Muscle of back (tissue), 11 donors: ENCODE data around the gene IL31RA. TPM values are rescaled to one million over a fixed set of nuclear protein-coding genes. Genes with fewer than 3 reads are reported as not detected.
A peak's percentile ranks its signal among the peaks of the same experiment; 100 is the strongest.
"Not testable (repeated sequence)": the region's sequence is repeated elsewhere in the genome, so short reads cannot be mapped to it uniquely, and the experiment has no call there.

ENCODE experiments used
- DNase-seq, 3 donors: peaks; one replicate each; pipeline versions ENCODE4 v3.0.0 to v3.0.0-alpha.2; 2013
- polyA plus RNA-seq, 10 donors: library from polyadenylated mRNA; unstranded; fragments of 120-200 nt; gene quantifications; one replicate each; pipeline ENCODE4 v1.2.1, GENCODE V29; 2013; ENCODE audit not compliant: insufficient read length in 10 of 10

IL31RA gene
- polyA plus RNA-seq, 10 donors: 0.37 to 1.8 (median 1.0) TPM

DNA sequence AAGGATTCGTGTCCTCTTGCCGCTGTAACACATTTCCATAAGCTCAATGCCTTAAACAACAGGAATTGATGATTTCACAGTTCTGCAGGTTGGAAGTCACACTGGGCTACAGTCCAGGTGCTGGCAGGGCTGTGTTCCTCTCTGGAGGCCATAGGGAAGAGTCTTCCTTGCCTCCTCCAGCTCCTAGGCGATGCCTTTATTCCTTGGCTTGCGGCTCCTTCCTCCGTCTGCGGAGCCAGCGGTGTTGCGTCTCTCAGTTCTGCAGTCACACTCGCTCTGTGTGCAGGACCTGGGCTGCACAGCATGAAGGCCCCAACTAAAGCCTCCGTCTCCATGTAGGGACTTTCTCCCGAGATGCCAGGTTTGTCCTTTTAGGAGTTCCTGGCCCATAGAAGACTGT lies 73.6 kb downstream of the IL31RA start:
- DNase-seq: no peak

DNA sequence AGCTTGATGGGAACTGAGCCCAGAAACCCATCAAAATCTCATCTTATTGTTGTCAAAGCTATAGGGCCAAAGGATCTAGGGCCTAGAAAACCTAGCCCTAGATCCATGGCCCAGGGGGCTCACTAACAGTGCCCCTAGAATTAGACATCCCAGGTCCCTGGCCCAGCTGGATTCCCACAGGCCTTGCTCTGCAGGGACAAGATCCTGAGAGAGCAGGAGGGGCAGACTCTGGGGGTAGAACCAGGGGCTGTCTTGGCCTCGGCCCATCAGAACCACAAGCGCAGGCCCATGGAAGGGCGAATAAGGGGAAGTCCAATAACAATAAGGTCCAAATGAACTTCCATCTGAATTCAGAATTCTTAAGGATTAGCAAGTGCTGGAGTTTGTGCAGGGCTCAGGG lies 74.0 kb downstream of the IL31RA start:
- DNase-seq: no peak

DNA sequence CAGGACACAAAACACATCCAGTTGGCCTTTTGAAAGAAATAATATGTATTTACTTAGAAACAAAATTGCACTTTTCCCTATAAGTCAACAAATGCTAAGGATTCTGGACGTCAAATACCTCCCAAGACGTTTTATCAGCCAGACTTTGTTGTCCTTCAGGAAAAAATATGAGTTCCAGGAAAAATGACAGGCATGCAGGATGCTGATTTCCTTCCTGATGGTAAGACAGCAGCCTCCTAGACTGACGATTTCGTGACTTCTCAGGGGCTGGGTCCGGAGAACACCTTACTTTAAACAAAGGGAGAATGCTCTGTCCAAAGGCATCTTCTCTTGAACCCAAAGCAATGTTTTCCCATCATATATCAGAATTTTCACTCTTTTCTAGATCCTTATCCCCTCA lies 74.6 kb downstream of the IL31RA start:
- no peak for DNase-seq

DNA sequence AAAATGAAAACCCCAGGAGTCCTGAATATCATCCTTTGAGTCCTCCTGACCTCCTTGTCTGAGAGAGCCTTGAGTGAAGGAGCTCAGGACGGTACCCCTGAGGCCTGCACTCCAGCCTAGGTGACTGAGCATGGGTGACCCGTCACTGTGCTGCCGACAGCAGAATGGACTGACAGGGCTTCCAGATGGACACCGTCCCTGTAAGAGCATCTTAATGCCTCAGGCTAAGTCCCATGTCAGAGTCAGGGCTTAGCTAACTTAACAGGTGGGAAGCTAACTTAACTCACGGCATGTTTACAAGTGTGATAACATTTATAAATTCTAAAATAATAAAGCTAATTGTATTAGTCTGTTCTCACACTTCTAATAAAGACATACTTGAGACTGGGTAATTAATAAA lies 75.3 kb downstream of the IL31RA start:
- DNase-seq: no peak

DNA sequence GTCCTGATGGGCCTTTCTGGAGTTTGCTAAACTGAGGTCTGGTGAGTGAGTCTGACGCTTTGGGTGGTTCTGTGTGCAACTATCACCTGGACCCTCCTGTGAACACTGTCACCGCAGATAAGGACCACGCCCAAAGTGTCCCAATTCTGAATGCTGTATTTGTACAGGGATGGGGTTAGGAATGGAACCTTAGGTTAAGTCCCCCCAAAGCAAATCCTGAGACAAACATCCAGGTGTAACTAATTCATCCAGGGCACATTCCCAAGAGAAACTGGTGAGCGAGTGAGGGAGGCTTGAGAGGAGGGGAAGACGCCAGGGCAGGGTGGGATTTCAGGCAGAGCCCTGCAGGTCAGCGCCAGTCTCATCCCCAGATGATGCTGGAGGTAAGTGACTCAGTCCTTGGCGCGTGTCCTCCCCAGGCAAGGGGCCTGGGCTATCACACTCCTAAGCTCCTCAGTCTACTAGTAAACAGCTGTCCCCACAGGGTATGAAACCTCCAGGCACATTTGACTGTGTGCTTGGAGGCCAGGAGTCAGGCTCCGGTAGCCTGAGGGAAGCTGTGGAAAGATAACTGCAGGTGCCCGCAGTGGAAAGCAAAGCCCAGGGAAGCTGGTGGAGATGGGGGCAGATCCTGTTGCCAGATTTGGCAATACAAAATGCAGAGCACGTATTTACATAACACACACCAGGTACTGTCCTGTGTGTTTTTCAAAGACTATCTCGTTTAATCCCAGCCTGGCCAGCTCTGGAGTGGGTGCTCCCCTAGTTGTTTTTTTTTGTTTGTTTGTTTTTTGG lies 76.9 kb downstream of the IL31RA start:
- DNase-seq: no peak

DNA sequence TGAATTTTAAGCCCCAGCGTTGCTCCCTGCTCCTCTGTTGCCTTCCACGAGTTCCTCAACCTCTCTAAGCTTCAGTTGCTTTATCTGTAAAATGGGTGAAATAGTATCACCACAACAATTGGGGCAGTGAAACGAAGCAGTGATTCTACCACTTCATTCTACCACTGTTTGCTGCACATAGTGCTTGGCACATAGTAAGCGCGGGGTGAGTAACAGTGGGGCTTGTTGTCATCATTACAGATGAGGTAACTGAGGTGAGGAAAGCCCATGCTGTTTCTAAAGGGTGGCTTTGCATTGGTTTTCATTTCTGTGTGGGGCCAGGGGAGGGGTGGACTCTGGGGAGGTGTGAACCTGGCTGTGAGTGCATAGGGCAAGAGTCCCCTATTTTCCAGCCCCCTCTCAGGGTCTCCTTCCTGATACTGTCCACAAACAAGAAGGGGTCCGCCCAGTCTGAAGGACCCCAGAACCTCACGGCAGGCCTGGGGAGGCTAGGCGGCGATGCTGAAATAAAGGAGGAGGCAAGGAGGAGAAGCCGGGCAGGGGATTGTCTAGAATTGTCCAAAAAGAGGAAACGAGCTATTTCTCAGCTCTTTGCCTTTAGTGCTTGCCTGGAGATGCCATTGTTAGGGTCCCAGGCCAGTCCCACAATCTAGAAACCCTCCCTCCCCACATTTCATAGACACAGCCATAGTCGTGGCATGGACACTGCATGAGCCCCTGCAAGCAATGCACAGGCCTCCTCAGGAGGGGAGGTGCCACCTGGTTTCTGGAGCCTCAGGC lies 78.1 kb downstream of the IL31RA start:
- no peak for DNase-seq

DNA sequence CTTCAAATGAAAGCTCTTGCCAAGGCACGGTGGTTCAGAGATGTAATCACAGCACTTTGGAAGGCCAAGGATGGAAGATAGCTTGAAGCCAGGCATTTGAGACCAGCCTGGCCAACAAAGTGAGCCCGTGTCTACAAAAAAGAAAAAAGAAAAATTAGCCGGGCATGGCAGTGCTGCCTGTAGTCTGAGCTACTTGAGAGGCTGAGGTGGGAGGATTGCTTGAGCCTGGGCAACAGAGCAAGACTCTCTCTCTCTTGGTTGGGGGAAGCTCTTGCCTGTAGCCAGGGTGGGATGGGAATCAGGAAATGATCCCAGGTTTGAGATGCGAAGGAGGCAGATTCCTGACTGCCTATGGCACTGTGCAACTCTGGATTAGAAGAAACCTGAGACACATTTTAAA lies 81.5 kb downstream of the IL31RA start:
- no peak for DNase-seq

DNA sequence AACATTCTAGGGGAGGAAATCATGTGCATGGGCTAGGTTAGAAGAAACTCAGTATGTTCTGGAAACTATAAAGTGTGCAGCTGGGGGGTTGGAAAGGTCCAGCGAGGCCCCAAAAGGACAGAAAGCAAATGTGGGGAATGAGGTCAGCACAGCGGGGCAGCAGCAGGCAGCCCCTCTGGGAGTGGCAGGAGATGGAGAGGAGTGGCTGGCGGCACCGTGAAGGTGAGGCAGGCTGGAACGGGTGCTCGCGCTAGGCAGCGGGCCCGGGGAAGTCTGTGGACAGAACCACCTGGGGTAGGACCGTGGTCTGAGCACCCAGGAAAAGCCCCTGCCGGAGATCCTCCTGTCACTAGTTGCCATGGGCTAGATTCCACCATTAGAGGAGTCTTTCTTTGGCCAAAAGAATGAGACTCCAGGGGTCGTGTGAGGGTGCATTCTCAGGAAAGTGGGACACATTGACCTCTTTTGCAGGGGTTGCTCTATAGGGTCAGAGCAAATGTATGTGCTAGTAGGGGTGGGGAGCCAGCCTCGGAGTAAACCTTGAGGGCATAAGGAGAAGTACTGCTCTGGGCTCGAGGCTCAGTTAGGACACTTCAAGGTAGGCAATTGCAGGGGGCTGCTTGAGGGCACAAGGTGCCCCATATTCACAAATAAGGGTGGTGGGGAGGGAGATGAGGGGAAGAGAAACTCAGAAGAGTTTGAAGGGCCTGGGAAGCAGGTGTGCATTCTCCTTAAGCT lies 82.4 kb downstream of the IL31RA start:
- no peak for DNase-seq

DNA sequence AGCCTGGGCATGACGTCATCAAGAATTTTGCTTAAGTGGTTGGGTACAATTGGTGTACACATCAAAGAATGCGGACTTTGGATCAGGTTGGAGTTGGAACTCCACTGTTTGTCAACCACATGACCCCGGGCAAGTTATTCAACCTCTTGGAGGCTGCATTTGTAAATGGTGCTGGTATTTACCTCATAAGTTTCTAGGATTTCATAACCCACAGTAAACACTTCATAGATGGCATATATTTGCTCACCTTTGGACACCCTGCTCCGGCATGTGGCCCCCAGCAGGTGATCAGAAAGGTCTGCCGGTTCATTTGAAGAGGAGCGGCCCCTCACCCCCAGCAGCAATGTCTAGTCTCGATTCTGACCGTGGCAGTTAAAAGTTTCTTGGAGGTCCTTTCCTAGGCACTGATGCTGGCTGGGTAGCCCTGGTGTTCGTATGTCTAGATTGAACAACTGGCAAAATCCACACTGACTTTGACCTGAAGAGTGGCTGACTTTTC lies 83.0 kb downstream of the IL31RA start:
- no peak for DNase-seq

DNA sequence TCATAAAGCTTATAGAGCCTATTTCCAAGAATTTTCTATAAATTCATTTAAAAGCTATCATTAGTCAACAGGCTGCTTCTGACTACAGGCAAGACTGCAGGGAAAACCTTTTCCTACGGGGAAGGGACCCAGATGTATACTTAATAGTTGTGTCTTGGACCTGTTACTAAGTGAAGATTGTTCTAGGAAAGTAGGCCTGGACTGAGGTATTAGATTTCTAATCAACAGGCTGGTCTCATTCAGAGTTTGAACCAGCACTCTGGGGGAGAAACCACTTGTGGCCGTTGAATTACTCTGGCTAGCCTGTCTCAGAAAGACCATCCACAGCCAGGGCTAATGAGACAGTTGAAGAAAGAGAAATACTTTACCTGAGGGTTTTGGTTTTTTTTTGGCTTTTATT lies 83.6 kb downstream of the IL31RA start:
- no peak for DNase-seq

DNA sequence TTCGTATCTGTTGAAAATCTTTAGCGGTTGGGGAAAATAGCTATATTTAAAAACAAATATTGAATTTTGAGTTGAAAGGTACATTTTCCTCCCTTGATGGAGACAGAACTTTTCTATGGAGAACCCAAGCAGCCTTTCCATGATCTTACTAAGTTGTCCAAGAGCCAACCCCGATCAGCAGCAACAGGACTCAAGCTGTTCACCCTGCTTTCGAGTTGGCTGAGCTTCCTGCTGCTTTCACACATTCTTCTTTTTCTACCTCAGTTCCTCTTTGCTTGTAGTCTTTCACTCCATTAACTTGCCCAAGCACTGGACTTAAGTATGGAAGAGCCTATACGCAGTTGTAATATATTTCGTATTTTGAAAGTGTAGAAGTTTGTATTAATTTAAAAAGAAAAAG lies 84.2 kb downstream of the IL31RA start:
- DNase-seq: no peak

DNA sequence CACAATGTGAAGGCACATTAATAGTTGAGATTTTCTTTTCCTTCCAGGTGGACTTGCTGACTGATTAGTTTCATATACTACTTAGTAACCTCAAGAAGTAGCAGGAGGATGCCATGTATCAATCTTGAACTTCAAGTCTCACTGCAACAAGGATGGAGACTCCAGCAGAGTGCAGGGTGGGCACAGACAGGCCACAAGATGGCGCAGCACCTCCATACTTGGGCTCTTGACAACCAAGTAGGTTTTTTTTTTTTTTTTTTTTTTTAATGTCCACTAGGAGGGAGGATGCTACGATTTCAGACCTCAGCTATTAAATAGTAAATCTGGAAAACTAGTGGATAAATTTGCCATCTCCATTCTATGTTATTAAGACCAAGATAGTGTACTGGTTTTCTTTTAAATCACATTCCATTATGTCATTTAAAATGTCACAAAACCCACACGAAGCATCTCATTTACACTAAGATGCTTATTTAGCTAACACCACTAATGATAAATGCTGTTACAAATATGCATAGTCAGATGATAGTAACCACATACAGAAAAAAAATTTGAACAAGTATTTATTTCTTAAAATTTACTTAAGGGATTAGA lies 85.0 kb downstream of the IL31RA start:
- peak; percentile 75 to 88 (median 76) for DNase-seq

DNA sequence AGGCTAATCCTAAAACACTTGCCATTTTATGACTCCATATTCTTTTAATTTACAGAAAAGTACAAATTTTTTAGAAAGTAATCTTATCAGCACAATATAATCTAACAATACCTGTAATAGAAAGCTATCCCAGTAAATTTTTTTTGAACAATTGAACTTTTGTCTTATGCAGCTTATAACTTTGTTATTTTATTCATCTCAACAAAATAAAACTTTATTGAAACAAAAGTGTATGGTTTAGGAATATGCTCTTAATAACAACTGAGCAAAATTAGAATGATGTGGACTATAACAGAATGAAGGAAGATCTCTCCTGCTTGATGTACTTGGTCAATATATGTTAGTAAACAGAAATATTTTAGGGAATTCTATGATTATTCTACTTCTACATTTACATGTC lies 86.4 kb downstream of the IL31RA start:
- DNase-seq: not testable (repeated sequence)

DNA sequence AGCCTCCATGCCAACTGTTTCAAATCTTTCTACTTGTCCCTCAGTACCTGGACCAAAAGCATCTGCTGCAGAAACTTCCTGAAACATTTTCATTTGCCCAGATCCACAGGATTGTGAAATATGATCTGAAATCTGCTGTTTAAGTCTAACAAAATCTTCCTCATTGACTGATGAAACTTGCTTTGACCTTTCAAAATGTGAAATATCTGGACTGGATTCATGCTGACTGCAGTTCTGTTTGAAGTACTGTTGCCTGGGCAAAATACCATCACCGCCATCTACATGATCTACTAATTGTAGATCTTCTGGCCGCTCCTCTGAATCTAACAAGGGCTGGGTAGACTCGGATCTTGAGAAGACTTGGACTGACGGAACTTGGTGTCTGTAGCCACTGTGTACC lies 90.0 kb downstream of the IL31RA start:
- DNase-seq: not testable (repeated sequence)

DNA sequence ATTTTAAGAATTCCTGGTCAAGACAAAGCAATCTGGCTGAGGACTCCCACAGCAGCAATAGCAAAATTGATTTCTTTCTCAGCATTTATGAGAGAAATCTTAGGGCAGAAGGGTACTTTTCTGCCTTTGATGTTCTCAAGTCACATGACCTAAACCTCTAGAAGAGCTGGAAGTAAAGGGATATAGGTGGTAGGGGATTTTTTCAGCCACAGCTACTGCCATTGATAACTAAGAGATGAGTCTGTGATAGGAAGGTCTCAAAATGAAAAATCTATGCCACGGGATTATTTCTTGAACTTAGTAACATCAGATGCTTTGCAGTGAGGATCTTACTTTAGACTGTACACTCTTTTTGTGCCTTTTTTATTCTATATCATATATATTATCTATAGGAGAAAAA lies 108.1 kb downstream of the IL31RA start:
- no peak for DNase-seq

DNA sequence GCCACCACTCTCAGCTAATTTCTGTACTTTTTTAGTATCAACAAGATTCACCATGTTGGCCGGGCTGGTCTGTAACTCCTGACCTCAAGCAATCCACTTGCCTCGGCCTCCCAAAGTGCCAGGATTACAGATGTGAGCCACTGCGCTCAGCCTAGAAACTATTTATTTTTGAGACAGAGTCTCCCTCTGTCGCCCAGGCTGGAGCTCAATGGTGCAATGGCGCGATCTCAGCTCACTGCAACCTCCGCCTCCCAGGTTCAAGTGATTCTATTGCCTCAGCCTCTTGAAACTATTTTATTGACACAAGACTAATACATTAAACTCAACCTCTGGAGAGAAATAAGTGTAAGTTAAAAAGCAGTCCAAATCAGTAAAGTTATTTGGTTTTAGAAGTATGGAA lies 109.6 kb downstream of the IL31RA start:
- DNase-seq: no peak

DNA sequence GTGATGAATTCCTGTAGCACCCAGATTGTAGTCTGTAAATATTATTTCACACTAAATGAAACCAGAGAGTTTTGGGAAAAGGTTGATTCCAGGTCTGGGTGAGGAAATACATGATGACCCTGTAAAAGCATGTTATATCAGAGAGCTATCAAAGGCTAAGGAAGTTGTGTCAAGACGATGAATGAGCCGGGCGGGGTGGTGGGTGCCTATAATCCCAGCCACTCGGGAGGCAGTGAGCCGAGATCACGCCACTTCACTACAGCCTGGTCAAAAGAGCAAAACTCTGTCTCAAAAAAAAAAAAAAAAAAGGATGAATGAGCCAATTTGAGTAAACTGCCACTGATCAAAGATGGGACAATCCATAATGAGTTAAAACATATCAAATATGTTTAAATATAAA lies 114.4 kb downstream of the IL31RA start:
- DNase-seq: no peak

DNA sequence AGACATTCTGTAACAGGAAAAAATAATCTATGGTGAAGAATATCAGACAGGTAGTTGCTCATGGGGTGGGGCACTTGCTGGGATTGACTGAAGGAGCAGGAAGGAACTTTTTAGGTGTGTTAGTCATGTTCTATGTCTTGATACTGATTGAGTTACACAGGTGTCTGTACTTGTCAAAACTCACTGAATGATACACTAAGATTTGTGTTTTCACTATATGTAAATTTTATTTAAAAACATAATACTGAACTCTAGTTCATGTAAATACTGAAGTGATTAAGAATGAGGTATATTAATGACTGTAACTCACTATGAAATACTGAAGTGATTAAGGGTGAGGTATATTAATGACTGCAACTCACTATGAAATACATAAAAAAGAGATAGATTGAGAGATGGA lies 115.1 kb downstream of the IL31RA start:
- DNase-seq: no peak

DNA sequence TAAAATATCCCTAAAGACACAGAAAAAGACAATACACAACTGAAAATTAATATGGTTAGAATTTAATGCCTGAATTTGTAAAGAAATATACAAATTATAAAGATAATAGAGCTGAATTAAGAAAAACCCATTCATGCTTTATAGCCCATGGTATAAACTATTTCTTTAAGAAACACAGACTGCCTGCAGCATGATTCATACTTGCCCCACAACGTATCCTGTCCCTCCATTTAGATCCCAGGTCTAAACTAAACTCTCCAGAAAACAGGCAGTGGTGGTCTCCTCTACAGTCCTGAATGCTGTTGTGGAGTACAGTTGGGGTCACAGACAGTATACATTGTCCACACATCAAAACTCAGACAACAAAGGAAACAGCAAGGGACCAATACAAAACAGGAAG lies 118.8 kb downstream of the IL31RA start:
- no peak for DNase-seq
